T-helper 17 cell (primary cell): ENCODE results near the gene COA3. TPM values are rescaled to one million over a fixed set of nuclear protein-coding genes. Genes with fewer than 3 reads are reported as not detected.

ENCODE experiments used
- ATAC-seq: fragments of 150-1000 bp; cut with Tn5 transposase; 2 replicates; pipeline ENCODE4 v1.10.0; 2021; ENCODE audit warnings: mild to moderate bottlenecking, moderate library complexity
- DNase-seq, 3 donors: peaks; one replicate each; pipeline versions ENCODE4 v3.0.0 to v3.0.0-alpha.2; 2020 to 2021
- H3K9me3 ChIP-seq: one replicate; pipeline ENCODE4 v1.7.0; 2013; ENCODE audit warnings: low read length, mild to moderate bottlenecking; ENCODE audit not compliant: control insufficient read depth, poor library complexity, severe bottlenecking
- H3K27ac Mint-ChIP-seq: one replicate; pipeline ENCODE4 v1.8.0; 2022; ENCODE audit warnings: mild to moderate bottlenecking, moderate library complexity, mixed read lengths
- H3K27me3 Mint-ChIP-seq: one replicate; pipeline ENCODE4 v1.8.0; 2022; ENCODE audit warnings: mixed read lengths
- H3K36me3 Mint-ChIP-seq: one replicate; pipeline ENCODE4 v1.8.0; 2022; ENCODE audit warnings: low read depth, mixed read lengths
- H3K4me1 Mint-ChIP-seq: one replicate; pipeline ENCODE4 v1.8.0; 2022; ENCODE audit warnings: mild to moderate bottlenecking, mixed read lengths
- H3K4me3 Mint-ChIP-seq: one replicate; pipeline ENCODE4 v1.8.0; 2022; ENCODE audit warnings: mild to moderate bottlenecking, moderate library complexity, mixed read lengths
- total RNA-seq, 4 donors: library from RNA in 2 of 4; stranded (reverse) in 2 of 4; gene quantifications; one replicate each; pipeline ENCODE4 v1.2.3 and lab custom pipeline; 2022 to 2026

COA3 gene
- total RNA-seq, 2 donors from 2014 or later = 10.1 to 15.2 TPM

DNA sequence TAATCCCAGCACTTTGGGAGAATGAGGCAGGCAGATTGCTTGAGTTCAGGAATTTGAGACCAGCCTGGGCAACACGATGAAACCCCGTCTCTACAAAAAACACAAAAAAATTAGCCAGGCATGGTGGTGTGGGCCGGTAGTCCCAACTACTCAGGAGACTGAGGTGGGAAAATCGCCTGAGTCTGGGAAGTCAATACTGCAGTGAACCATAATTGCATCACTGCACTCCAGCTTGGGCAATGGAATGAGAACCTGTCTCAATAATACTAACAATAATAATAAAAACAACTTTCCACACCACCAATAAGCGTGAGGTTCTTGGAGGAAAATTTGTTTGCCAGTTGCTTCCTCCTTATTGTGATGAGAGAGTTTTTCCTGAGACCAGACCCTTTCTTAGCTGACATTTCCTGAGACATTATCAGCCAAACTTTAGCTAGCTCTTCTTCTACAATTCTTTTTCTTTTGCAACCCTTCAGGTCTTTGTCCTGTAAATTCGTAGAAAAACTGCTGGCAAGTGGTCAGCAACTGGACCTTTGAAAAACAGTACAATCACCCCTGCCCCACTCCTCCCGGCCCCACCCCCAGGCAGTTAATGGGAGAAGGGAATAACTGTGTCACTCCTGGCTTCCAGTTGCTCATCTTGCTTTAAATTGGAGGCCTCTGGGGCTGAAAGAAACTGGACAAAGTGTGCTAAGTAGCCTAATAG lies 50.1 kb downstream of the COA3 start:
- Mint-ChIP-seq H3K36me3 (no peaks in the 10 kb centered on the region), H3K27me3 (peaks cover 26% of the 10 kb centered on the region), H3K4me1 (peaks cover 12% of the 10 kb centered on the region), H3K4me3 (no peak overlapping the region), H3K27ac (no peak overlapping the region)
- no peak for ATAC-seq
- DNase-seq = no peak
- no peaks in the 10 kb centered on the region for H3K9me3 ChIP-seq

Other genes with a start within 250 kb of the COA3 start
- gene HSD17B1, start 245.8 kb downstream of the COA3 start, total RNA-seq = 1 to 10 TPM in 1 of 2 donors, under 1 TPM in 1; 0.90 to 1.2 TPM
- 10 to 100 TPM; 39.1 to 49.4 TPM for gene COASY, start 236.6 kb downstream of the COA3 start, total RNA-seq
- 10 to 100 TPM; 33.1 to 36.1 TPM for gene MLX, start 231.6 kb downstream of the COA3 start, total RNA-seq
- 1 to 10 TPM; 2.4 to 2.6 TPM for gene PSMC3IP, start 221.0 kb downstream of the COA3 start, total RNA-seq
- 10 to 100 TPM; 43.5 to 57.9 TPM for gene RETREG3, start 189.3 kb downstream of the COA3 start, total RNA-seq
- 1 to 10 TPM; 6.1 to 9.8 TPM for gene TUBG1, start 189.0 kb downstream of the COA3 start, total RNA-seq
- 10 to 100 TPM in 1 of 2 donors, 1 to 10 TPM in 1; 8.9 to 11.3 TPM for gene TUBG2, start 139.4 kb downstream of the COA3 start, total RNA-seq
- under 1 TPM; 0.78 to 0.85 TPM for gene PLEKHH3, start 121.7 kb downstream of the COA3 start, total RNA-seq
- gene CCR10, start 116.9 kb downstream of the COA3 start, total RNA-seq = 1 to 10 TPM; 1.4 to 1.6 TPM
- 1 to 10 TPM; 3.9 to 6.9 TPM for gene CNTNAP1, start 116.2 kb downstream of the COA3 start, total RNA-seq
- gene EZH1, start 53.7 kb downstream of the COA3 start, total RNA-seq = 10 to 100 TPM; 72.6 to 77.0 TPM
- gene RAMP2, start 37.5 kb downstream of the COA3 start, total RNA-seq = not detected
- gene VPS25, start 25.3 kb downstream of the COA3 start, total RNA-seq = 10 to 100 TPM; 20.5 to 27.4 TPM
- under 1 TPM in 1 of 2 donors, not detected in 1; 0.31 TPM for gene WNK4, start 18.1 kb downstream of the COA3 start, total RNA-seq
- not detected for gene CNTD1, start 157 bp upstream of the COA3 start, total RNA-seq
- 100 to 1,000 TPM; 125 to 158 TPM for gene BECN1, start 25.6 kb upstream of the COA3 start, total RNA-seq
- gene PSME3, start 34.7 kb upstream of the COA3 start, total RNA-seq = 10 to 100 TPM; 71.5 to 78.8 TPM
- gene AOC2, start 45.9 kb upstream of the COA3 start, total RNA-seq = 1 to 10 TPM; 1.9 to 2.6 TPM
- 1 to 10 TPM; 1.0 to 1.1 TPM for gene AOC3, start 52.5 kb upstream of the COA3 start, total RNA-seq
- not detected for gene G6PC1, start 102.1 kb upstream of the COA3 start, total RNA-seq
- 10 to 100 TPM; 47.6 to 59.9 TPM for gene AARSD1, start 165.8 kb upstream of the COA3 start, total RNA-seq
- 1 to 10 TPM in 1 of 2 donors, not detected in 1; 2.3 TPM for gene PTGES3L, start 181.4 kb upstream of the COA3 start, total RNA-seq
- 10 to 100 TPM; 15.6 to 16.6 TPM for gene RUNDC1, start 181.9 kb upstream of the COA3 start, total RNA-seq
- 1,000 to 10,000 TPM; 1,342 to 1,395 TPM for gene RPL27, start 199.7 kb upstream of the COA3 start, total RNA-seq
- gene IFI35, start 208.1 kb upstream of the COA3 start, total RNA-seq = 10 to 100 TPM; 23.1 to 23.8 TPM
- gene VAT1, start 223.7 kb upstream of the COA3 start, total RNA-seq = 10 to 100 TPM; 26.0 to 29.3 TPM
- 1 to 10 TPM in 1 of 2 donors, under 1 TPM in 1; 0.12 to 1.1 TPM for gene RND2, start 226.5 kb upstream of the COA3 start, total RNA-seq